ENCODE measurements around the gene ACOX2. TPM values are rescaled to one million over a fixed set of nuclear protein-coding genes. Genes with fewer than 3 reads are reported as not detected.
A peak's percentile ranks its signal among the peaks of the same experiment; 100 is the strongest.

The ACOX2 gene
- total and polyA plus RNA-seq, 2 of the 8 experiments (the other 6 are each of a cell fraction or from before 2014, with no cell fraction given): 3.2 to 9.2 TPM

- H3K27ac ChIP-seq (ENCODE audit: low read depth, low read length): no peak overlapping the region
- H3K79me2 ChIP-seq (ENCODE audit: control insufficient read depth in 1 of 2, insufficient read depth in 2 of 2, low read length in 2 of 2): no peaks in the 10 kb centered on the region
- H2BK20ac ChIP-seq (ENCODE audit: low read length): 0 out of 2 replicates have a peak overlapping the region, but pooled peaks have one; percentile 48
- peaks cover 5 to 16% (median 9%) of the 10 kb centered on the region in 4 experiments; a peak in 6 of 7 replicates for H3K4me1 ChIP-seq (replicated peaks in 1 of 4; ENCODE audit: control insufficient read depth in 3 of 4, insufficient read depth in 4 of 4, low read length in 3 of 4)
- no peak overlapping the region for H3K56ac ChIP-seq (replicated peaks; ENCODE audit: insufficient read length, low read depth, low read length)
- no peak overlapping the region for H3K9ac ChIP-seq (replicated peaks in 1 of 4; ENCODE audit: extremely low read depth in 1 of 4, low read depth in 3 of 4, low read length in 3 of 4)
- DNase-seq (ENCODE audit: low read depth in 1 of 2, low spot score in 2 of 2): no peak
- no peaks in the 10 kb centered on the region for H3K9me3 ChIP-seq (ENCODE audit: insufficient read depth in 2 of 2, low read depth in 1 of 2, low read length in 1 of 2)
- H3K23me2 ChIP-seq (ENCODE audit: low read depth, low read length): no peaks in the 10 kb centered on the region
- no peak overlapping the region for H3K14ac ChIP-seq (ENCODE audit: insufficient read length)
- no peaks in the 10 kb centered on the region for H3K36me3 ChIP-seq (ENCODE audit: control insufficient read depth in 2 of 4, insufficient read depth in 4 of 4, low read length in 3 of 4)
- CTCF ChIA-PET (ENCODE audit: partially characterized antibody): interaction anchor here (0.9 to 1.9 kb wide), 8 partner anchors 12 to 217 kb away, joined by 3 to 9 read pairs (median 4); partner anchors contain the start of genes HTD2 and RPP14
- H3K23ac ChIP-seq (ENCODE audit: insufficient read length): no peak overlapping the region
- H3K4me2 ChIP-seq (ENCODE audit: insufficient read depth in 1 of 2, low read depth in 2 of 2, low read length in 2 of 2): no peak overlapping the region
- FAIRE-seq: no peak
- peak overlapping the region; percentile 63; the same call in 1 of the 2 replicates for H2BK5ac ChIP-seq (ENCODE audit: low read depth, low read length)
- no peak for TF ChIP-seq HDAC2 (IDR thresholded peaks at IDR 0.05; ENCODE audit: borderline replicate concordance in 1 of 2, low read depth in 2 of 2, low read length in 2 of 2)
- no peak for TF ChIP-seq RBBP5 (IDR thresholded peaks at IDR 0.05; ENCODE audit: borderline replicate concordance, low read depth, low read length)
- TF ChIP-seq HDAC6 (IDR thresholded peaks at IDR 0.05; ENCODE audit: low read depth, low read length): no peak
- TF ChIP-seq TAF7 (optimal IDR thresholded peaks at IDR 0.05; ENCODE audit: borderline replicate concordance, low read depth, low read length): no peak
- no peak for TF ChIP-seq BACH1 (IDR thresholded peaks at IDR 0.05; ENCODE audit: low read length)
- no peak for TF ChIP-seq RAD21 (IDR thresholded peaks at IDR 0.05 in 1 of 2, conservative IDR thresholded peaks at IDR 0.05 in 1 of 2; ENCODE audit: low read depth in 2 of 2, low read length in 2 of 2)
- no peak for TF ChIP-seq SP4 (IDR thresholded peaks at IDR 0.05; ENCODE audit: low read length)
- TF ChIP-seq FOSL1 (IDR thresholded peaks at IDR 0.05; ENCODE audit: insufficient read depth, low read depth, low read length): no peak
- TF ChIP-seq ZNF274 (IDR thresholded peaks at IDR 0.05; ENCODE audit: borderline replicate concordance, extremely low read depth, low read length): no peak
- POLR2A ChIA-PET (ENCODE audit: partially characterized antibody): interaction anchor here (1.0 to 1.2 kb wide), 2 partner anchors 41 to 99 kb away, joined by 3 to 4 read pairs; no protein-coding TSS in a partner anchor
- H2BK15ac ChIP-seq (ENCODE audit: low read length): no peak overlapping the region; the same call in 1 of the 2 replicates
- H4K8ac ChIP-seq (ENCODE audit: extremely low read depth, insufficient read depth, low read length): peak overlapping the region; percentile 81; the same call in 1 of the 2 replicates
- H3K4me3 ChIP-seq (ENCODE audit: extremely low read depth in 1 of 4, insufficient read depth in 2 of 4, low read depth in 3 of 4, low read length in 4 of 4): no peak overlapping the region
- peak overlapping the region; percentile 82; the same call in 1 of the 2 replicates for H2AK5ac ChIP-seq (ENCODE audit: low read depth, low read length)
- H3K4ac ChIP-seq (replicated peaks; ENCODE audit: insufficient read length, low read depth, low read length): no peak overlapping the region
- no peak overlapping the region for H2AFZ ChIP-seq (ENCODE audit: low read length)
- no peaks in the 10 kb centered on the region; a peak in 1 of 7 replicates for H3K27me3 ChIP-seq (replicated peaks in 1 of 4; ENCODE audit: control insufficient read depth in 3 of 4, extremely low read depth in 1 of 4, insufficient read depth in 3 of 4, low read length in 3 of 4)
- 0 out of 2 replicates have a peak overlapping the region, but pooled peaks have one; percentile 57 for H3K18ac ChIP-seq (ENCODE audit: extremely low read depth, low read length)
- H2BK120ac ChIP-seq (replicated peaks; ENCODE audit: low read depth, low read length): no peak overlapping the region
- WGBS, 2 experiments (ENCODE audit: extremely low coverage in 1 of 2, insufficient coverage in 1 of 2, insufficient read length in 1 of 2, insufficient replicate concordance in 2 of 2, low coverage in 1 of 2, low lambda C conversion rate in 2 of 2, missing lambda C conversion rate in 1 of 2): 97% methylated on average over 11 of the region's 11 CpGs; no CpG with 5 or more reads in 1 of the 2 experiments
- no peaks in the 10 kb centered on the region for H3K79me1 ChIP-seq (ENCODE audit: low read depth, low read length)
- no peaks in the 10 kb centered on the region for H4K20me1 ChIP-seq (replicated peaks in 1 of 2; ENCODE audit: control insufficient read depth in 1 of 2, insufficient read depth in 2 of 2, low read length in 2 of 2)
- H2BK12ac ChIP-seq (ENCODE audit: low read depth, low read length): 0 out of 2 replicates have a peak overlapping the region, but pooled peaks have one; percentile 39
- H4K5ac ChIP-seq (ENCODE audit: insufficient read length, low read depth, low read length): no peak overlapping the region
- H4K91ac ChIP-seq (replicated peaks; ENCODE audit: insufficient read length, low read length): no peak overlapping the region
Measured at GRCh38 chr3:58524326-58524888, 12.6 kb downstream of the ACOX2 start.

All from H1 (cell line).